HG02763 (cell line): ENCODE measurements around the gene C20orf202.
"Not testable (repeated sequence)": the region's sequence is repeated elsewhere in the genome, so short reads cannot be mapped to it uniquely, and the experiment has no call there.

ENCODE experiments used
- ATAC-seq: cut with Tn5 transposase; IDR thresholded peaks from one replicate; pipeline ENCODE4 v1.9.1; 2021; ENCODE audit warnings: mild to moderate bottlenecking, moderate library complexity; ENCODE audit not compliant: unreplicated experiment

Gene C20orf202

DNA sequence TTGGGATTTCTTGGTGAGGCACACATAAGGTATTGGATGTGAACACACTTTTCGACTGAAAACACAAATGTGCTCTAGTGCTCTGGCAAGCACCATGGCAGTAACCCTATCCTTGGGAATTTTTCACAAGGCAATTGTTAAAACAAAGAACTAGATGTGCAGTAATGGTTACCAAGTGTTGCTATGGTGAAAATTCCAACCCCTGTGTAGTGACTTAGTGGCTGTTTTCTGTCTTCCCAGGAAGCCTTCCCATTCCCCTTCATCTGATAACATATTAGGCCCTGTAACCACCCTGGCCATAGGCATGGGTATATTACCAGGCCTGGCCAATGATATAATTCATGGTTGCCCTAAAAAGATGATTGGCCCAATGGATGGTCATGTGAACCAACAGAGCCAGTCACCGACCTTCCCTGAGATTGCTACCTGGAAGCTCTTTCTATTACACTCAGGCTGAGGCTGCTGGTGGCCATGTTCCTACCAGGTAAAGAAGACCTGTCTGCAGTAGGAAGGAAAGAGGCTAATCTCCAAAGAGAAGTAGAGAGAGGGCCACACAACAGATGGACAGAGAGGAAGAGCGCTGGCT, 4.1 kb downstream of the C20orf202 start:
- no peak for ATAC-seq

DNA sequence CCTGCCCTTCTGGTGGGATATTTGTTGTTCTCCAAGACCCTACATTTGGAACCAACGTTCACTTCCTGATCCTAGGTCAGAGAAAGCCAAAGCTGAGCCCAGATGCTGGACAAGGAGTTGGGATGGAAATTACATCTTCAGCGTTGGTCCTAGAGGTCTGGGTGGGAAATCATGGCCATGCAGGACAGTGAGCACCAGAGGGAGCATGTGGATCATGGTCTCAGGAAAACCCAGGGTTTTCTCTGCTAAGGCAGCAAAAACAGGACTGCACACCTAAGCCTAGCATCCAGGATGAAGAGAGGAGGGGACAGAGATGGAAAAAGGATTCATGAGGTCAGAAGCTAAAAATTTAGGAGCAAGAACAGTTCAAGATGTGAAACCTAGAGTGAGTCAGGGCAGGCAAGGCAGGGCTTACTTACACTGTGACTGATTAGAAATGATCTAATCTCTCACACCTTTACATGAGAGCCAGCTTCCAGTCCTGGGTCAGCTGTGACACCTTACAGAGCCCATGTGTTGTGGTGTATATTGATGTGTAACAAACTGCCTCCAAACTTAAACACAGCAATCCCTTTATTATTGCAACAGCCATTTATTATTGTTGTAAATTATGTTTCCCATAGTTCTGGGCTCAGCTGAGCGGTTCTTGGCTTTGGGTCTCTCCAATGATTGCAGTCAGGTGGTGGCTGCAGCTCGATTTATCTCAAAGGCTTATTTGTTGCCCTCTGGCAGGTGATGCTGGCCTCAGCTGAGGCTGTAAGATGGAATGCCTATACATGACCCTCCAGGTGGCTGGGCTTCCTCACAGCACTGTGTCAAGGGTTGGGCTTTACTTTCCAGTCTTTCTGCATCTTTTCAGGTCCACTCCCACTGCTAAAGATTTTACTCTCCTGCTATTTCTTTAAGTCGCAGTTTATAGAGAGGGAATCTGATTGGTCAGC, 6.5 kb downstream of the C20orf202 start:
- ATAC-seq, result no peak

DNA sequence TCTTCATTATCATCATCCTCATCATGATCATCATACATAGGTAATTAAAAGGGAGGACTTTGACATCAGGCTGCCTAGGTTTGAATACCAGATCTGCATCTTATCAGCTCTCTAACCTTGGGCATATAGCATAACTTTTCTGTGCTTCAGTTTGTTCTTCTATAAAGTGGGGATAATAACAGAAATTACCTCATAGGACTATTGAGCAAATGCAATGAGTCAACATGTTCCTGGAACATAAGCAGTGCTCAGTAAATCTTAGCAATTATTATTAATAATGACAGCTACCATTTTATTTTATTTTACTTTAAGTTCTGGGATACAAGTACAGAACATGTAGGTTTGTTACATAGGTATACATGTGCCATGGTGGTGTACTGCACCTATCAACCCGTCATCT, 7.2 kb downstream of the C20orf202 start:
- ATAC-seq, result no peak

GRCh38 chr20:1212023-1212422, 8.8 kb downstream of the C20orf202 start:
- no peak for ATAC-seq

DNA sequence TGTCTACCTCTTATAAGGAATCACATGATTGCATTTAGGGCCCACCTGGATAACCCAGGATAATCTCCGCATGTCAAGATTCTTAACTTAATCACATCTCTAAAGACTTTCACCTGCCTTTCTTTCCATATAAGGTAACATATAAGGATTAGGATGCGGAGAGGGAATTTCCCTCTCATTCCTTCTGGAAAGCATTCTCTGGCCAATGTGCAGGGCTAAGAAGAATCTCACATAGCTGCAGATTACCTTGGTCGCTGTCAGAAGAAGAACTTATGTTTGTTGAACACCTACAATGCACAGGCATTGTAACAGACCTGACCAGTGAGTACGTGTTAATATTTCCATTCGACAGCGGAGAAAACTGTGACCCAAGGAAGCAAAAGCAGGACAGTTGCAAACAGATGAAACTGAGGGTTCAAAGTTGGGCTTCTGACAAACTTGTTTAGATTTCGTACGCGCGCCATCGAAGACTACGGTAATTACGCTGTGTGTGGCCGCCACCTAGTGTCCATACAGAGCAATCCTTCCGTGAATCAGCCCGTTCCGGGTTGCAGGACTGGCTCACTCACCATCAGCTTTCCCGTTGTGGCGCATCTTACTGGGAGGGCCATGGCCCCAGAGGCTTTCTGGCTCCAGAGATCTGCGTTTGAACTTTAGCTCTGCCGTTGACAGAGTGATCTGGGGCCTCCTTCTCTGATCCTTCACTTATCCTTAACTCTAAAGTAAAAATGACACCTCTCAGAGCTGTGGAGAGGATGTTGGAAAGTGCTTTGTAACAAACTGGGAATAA, 9.5 kb downstream of the C20orf202 start:
- no peak for ATAC-seq

GRCh38 chr20:1214838-1215261, 11.6 kb downstream of the C20orf202 start:
- ATAC-seq, result no peak

- ATAC-seq, result no peak
Measured at GRCh38 chr20:1215386-1216170, 12.3 kb downstream of the C20orf202 start.

DNA sequence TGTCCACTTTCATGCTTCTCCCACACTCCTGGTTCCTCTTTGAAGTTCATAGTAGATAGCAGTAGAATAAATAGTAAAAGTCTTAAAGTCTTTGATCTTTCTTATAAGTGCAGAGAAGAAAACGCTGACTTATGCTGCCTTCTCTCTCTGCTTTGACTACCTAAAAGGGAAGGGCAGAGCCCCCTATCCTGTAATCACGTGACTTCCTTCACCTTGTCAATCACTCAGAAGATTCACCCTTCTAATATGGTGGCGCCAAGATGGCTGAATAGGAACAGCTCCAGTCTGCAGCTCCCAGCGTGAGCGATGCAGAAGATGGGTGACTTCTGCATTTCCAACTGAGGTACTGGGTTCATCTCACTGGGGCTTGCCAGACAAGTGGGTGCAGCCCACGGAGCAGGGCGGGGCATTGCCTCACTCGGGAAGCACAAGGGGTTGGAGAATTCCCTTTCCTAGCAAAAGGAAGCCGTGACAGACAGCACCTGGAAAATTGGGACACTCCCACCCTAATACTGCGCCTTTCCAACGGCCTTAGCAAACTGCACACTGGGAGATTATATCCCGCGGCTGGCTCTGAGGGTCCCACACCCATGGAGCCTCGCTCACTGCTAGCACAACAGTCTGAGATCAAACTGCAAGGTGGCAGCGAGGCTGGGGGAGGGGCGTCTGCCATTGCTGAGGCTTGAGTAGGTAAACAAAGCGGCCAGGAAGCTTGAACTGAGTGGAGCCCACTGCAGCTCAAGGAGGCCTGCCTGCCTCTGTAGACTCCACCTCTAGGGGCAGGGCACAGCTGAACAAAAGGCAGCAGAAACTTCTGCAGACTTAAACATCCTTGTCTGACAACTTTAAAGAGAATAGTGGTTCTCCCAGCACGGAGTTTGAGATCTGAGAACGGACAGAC, 13.5 kb downstream of the C20orf202 start:
- ATAC-seq, result not testable (repeated sequence)

GRCh38 chr20:1222750-1223149, 19.5 kb downstream of the C20orf202 start:
- ATAC-seq, result not testable (repeated sequence)

GRCh38 chr20:1224205-1224890, 21.1 kb downstream of the C20orf202 start:
- ATAC-seq, result no peak

GRCh38 chr20:1225263-1225782, 22.1 kb downstream of the C20orf202 start:
- ATAC-seq, result no peak

DNA sequence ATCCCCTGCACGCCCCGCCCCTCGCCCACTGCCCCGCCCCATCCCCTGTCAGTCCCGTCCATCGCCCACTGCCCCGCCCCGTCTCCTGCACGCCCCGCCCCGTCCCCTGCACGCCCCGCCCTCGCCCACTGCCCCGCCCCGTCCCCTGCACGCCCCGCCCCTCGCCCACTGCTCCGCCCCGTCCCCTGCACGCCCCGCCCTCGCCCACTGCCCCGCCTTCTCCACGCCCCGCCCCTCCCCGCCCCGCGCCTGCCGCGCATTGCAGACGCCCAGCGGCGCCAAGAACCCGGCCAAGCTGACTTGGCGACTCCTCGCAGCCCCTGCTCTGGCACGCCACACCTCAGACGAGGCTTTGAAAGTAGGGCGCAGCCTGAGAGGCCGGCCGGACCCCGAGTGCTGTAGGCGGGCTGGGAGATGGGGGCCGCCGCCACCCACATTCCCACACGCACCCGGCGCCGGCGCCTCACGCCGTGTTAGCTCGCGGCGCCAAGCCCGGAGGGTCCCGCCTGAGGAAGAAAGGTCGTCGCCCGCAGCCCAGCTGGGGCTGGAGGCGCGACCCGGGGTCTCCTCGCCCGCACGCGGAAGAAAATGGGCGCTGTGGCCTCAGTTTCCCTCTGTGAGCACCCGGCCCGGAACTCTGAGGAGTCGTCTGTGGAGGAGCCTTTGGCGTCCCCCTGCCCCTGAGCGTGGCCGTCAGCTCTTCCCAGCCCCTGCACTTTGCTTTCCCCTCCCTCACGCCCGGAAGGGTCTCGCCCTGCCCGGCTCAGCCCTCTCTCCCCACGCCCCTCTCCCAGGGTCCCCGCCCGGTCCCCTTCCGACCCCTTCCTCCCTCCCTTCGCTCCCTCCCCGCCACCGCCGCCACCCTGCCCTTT, 22.8 kb downstream of the C20orf202 start, which contains the start of gene RAD21L1:
RAD21L1 (plus strand) TSS at position 262 of the 872 bp plus-strand sequence. CDS start 2,410 bp downstream, outside the sequence.
- no peak for ATAC-seq

GRCh38 chr20:1229541-1229940, 26.3 kb downstream of the C20orf202 start:
- ATAC-seq, result no peak

DNA sequence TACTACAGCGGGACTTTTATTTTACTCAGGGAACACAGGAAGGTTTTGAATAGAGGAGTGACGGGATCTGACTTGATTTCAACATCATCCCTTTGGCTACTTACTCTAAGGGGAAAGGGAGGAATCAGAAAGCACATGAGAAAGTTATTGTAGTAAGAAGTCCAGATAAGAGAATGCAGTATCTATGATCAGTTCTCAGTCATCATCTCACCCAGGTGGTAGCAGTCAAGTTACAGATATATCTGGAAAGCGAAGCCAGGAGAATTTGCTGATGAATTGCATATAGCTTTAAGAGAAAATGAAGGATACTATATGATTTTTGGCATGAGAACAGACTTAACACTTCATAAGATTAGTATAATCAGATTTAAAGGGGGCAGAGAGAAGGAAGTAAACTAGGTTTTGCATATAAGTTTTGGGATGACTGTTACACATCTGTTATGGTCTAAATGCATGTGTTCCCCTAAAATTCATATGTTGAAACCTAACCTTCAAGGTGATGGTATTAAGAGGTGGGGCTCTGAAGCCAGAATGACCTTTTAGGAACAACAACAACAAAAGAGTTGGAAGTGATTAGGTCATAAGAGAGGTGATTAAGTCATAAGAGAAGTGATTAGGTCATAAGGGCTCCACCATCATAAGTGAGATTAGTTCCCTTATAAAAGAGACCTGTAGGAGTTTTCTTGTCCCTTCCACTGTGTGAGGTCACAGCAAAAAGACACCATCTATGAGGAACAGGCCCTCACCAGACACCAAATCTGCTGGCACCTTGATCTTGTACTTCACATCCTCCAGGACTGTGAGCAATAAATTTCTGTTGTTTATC, 29.2 kb downstream of the C20orf202 start:
- ATAC-seq, result no peak

DNA sequence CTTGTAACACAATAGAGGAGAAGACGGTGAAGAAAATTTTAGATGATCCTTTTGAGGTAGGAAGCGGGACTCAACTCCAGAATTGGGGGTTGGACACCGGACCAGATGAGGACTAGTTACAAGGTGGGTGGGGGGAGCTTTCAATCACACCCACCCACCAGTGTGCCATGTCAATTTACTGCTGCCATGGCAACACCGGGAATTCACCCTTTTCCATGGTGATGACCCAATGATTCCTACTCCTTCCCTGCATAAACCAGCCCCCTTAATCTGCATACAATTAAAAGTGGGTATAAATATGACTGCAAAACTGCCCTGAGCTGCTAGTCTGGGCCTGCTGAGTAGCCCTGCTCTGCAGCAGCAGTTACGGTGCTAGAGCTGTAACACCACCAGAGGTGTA, 37.3 kb downstream of the C20orf202 start:
- ATAC-seq, result no peak

GRCh38 chr20:1241456-1241855, 38.2 kb downstream of the C20orf202 start:
- ATAC-seq, result no peak

GRCh38 chr20:1242099-1242498, 38.8 kb downstream of the C20orf202 start:
- no peak for ATAC-seq
